B cell (primary cell): ENCODE results near the gene HEXD. TPM values are rescaled to one million over a fixed set of nuclear protein-coding genes. Genes with fewer than 3 reads are reported as not detected.

ENCODE experiments used
- ATAC-seq: fragments of 200-7000 bp; cut with Tn5 transposase; one replicate; pipeline ENCODE4 v1.10.0; 2021; ENCODE audit warnings: low read depth, mild to moderate bottlenecking, moderate number of reproducible peaks, moderate library complexity
- CTCF ChIA-PET: fragments of 350-600 bp; sonication (Branson Sonifier 250); formaldehyde crosslinking; loops from one replicate; lab custom pipeline; 2021; ENCODE audit warnings: antibody characterized with exemption, inconsistent platforms; lab: Charles Lee
- POLR2A ChIA-PET: fragments of 350-600 bp; sonication (Branson Sonifier 250); formaldehyde crosslinking; loops from one replicate; lab custom pipeline; 2021; ENCODE audit warnings: antibody characterized with exemption; lab: Charles Lee
- DNase-seq: peaks from one replicate; pipeline ENCODE4 v3.0.0; 2013
- H2AFZ ChIP-seq: 2 replicates; pipeline ENCODE4 v1.6.1; 2012; ENCODE audit warnings: mild to moderate bottlenecking, low read depth, low read length; ENCODE audit not compliant: insufficient read depth, poor library complexity, severe bottlenecking
- H3K27ac ChIP-seq, 2 donors: 1 replicate in 1 of 2; 2 replicates in 1 of 2; pipeline ENCODE4 v1.5.1; 2012 to 2013; ENCODE audit warnings: low read length in 2 of 2, mild to moderate bottlenecking in 2 of 2, moderate library complexity in 1 of 2
- H3K27me3 ChIP-seq, 4 experiments: fragments of 200-600 bp in 1 of 4; sonication (generic) in 1 of 4; replicated peaks in 1 of 4; 1 replicate in 2 of 4; 2 replicates in 2 of 4; pipeline versions ENCODE4 v1.6.1 to v1.7.0; 2013 to 2016; ENCODE audit warnings: low read length in 3 of 4, mild to moderate bottlenecking in 2 of 4, mixed read lengths in 1 of 4, moderate library complexity in 1 of 4; ENCODE audit not compliant: insufficient read depth in 4 of 4, control insufficient read depth in 3 of 4; ENCODE audit errors: control extremely low read depth in 1 of 4
- H3K36me3 ChIP-seq, 2 experiments: replicated peaks in 1 of 2; 1 replicate in 1 of 2; 2 replicates in 1 of 2; pipeline versions ENCODE4 v1.6.1 to v1.7.1; 2013; ENCODE audit warnings: low read length in 1 of 2; ENCODE audit not compliant: insufficient read depth in 2 of 2, control insufficient read depth in 1 of 2; ENCODE audit errors: control extremely low read depth in 1 of 2, extremely low read depth in 1 of 2
- H3K4me1 ChIP-seq, 2 donors: fragments of 200-600 bp in 1 of 2; sonication (generic) in 1 of 2; 1 replicate in 1 of 2; 2 replicates in 1 of 2; pipeline versions ENCODE4 v1.5.1 to v1.6.1; 2013 to 2017; ENCODE audit warnings: low read length in 2 of 2; ENCODE audit not compliant: control insufficient read depth in 2 of 2, insufficient read depth in 2 of 2
- H3K4me2 ChIP-seq: replicated peaks from 2 replicates; pipeline ENCODE3; 2012; ENCODE audit warnings: mild to moderate bottlenecking, low read depth, low read length; ENCODE audit not compliant: poor library complexity, severe bottlenecking
- H3K4me3 ChIP-seq, 5 experiments: fragments of 200-600 bp in 1 of 5; sonication (generic) in 1 of 5; 1 replicate in 3 of 5; 2 replicates in 2 of 5; pipeline versions ENCODE4 v1.5.1 to v1.7.0; 2011 to 2016; ENCODE audit warnings: low read length in 4 of 5, mild to moderate bottlenecking in 4 of 5, low read depth in 2 of 5, control low read depth in 1 of 5, moderate library complexity in 1 of 5; ENCODE audit not compliant: insufficient read depth in 1 of 5; ENCODE audit errors: control extremely low read depth in 1 of 5, extremely low read depth in 1 of 5
- H3K79me2 ChIP-seq: fragments of 200-600 bp; sonication (generic); one replicate; pipeline ENCODE4 v1.6.0; 2016; ENCODE audit warnings: low read length; ENCODE audit not compliant: control insufficient read depth, insufficient read depth
- H3K9ac ChIP-seq: fragments of 200-600 bp; sonication (generic); 2 replicates; pipeline ENCODE4 v1.6.1; 2017; ENCODE audit warnings: mild to moderate bottlenecking, low read length, moderate library complexity
- H3K9me3 ChIP-seq, 3 donors: one replicate each; pipeline versions ENCODE4 v1.6.1 to v1.7.1; 2013; ENCODE audit warnings: low read length in 2 of 3; ENCODE audit not compliant: control insufficient read depth in 2 of 3, insufficient read depth in 1 of 3; ENCODE audit errors: control extremely low read depth in 1 of 3
- H4K20me1 ChIP-seq: 2 replicates; pipeline ENCODE4 v1.6.0; 2012; ENCODE audit warnings: mild to moderate bottlenecking, low read length; ENCODE audit not compliant: insufficient read depth, control insufficient read depth, poor library complexity, severe bottlenecking
- H3K27ac Mint-ChIP-seq: one replicate; pipeline ENCODE4 v1.8.0; 2021; ENCODE audit warnings: mixed read lengths
- H3K27me3 Mint-ChIP-seq: one replicate; pipeline ENCODE4 v1.8.0; 2021; ENCODE audit warnings: mixed read lengths
- H3K4me1 Mint-ChIP-seq: one replicate; pipeline ENCODE4 v1.8.0; 2021; ENCODE audit warnings: mixed read lengths
- H3K4me3 Mint-ChIP-seq: one replicate; pipeline ENCODE4 v1.8.0; 2021; ENCODE audit warnings: mixed read lengths
- H3K9me3 Mint-ChIP-seq: one replicate; pipeline ENCODE4 v1.8.0; 2022; ENCODE audit warnings: mixed read lengths; ENCODE audit not compliant: insufficient read depth
- CTCF ChIP-seq: fragments of 200-600 bp; IDR thresholded peaks from one replicate; pipeline ENCODE4 v1.8.0; 2022; ENCODE audit warnings: antibody characterized with exemption, mild to moderate bottlenecking
- EZH2 ChIP-seq: IDR thresholded peaks from 2 replicates; pipeline ENCODE4 v1.6.1; 2012; ENCODE audit warnings: borderline replicate concordance, low read depth, mild to moderate bottlenecking, moderate library complexity, low read length; ENCODE audit not compliant: insufficient read depth, poor library complexity, severe bottlenecking
- WGBS: methylation state at CpG from one replicate; pipeline ENCODE4 v1.1.5; 2013; ENCODE audit warnings: missing lambda C conversion rate; ENCODE audit not compliant: insufficient coverage; 5-methylcytosine and 5-hydroxymethylcytosine counted together
- intact Hi-C: fragments of 100-400 bp; cut with micrococcal nuclease; formaldehyde crosslinking; loops from one replicate; pipeline ENCODE4 v1.10.0; 2022
- polyA plus RNA-seq: library from polyadenylated mRNA; depleted of rRNA; stranded (reverse); fragments of >200 nt; gene quantifications from 2 replicates; pipeline ENCODE4 v1.2.3, GENCODE V29; 2012
- total RNA-seq, 2 donors: library from RNA; stranded (reverse); fragments of 120-200 nt in 1 of 2; gene quantifications; 1 replicate in 1 of 2; 2 replicates in 1 of 2; pipeline versions ENCODE4 v1.2.3 to v1.2.4, GENCODE V29; 2013 to 2022

The HEXD gene
- total and polyA plus RNA-seq, 2 donors (not counting 1 experiment from before 2014, with no cell fraction given), result 128 to 317 TPM

- H3K27me3 Mint-ChIP-seq, result no peaks in the 10 kb centered on the region
- TF ChIP-seq CTCF, result no peak
- no peak for TF ChIP-seq EZH2
- Histone ChIP-seq H2AFZ (no peak overlapping the region), H3K27ac (no peak overlapping the region), H3K79me2 (peaks cover 90% of the 10 kb centered on the region), H3K4me3 (no peak overlapping the region), H3K9me3 (no peaks in the 10 kb centered on the region), H3K4me1 (peaks cover 20 to 78% of the 10 kb centered on the region in 2 donors), H3K4me2 (no peak overlapping the region), H3K9ac (no peak overlapping the region), H3K36me3 (peaks cover 1 to 73% of the 10 kb centered on the region in 2 experiments), H4K20me1 (peaks cover 90% of the 10 kb centered on the region), H3K27me3 (no peaks in the 10 kb centered on the region)
- H3K4me1 Mint-ChIP-seq, result peaks cover 52% of the 10 kb centered on the region
- intact Hi-C loops, result no loop called here
- no peaks in the 10 kb centered on the region for H3K9me3 Mint-ChIP-seq
- H3K27ac Mint-ChIP-seq, result peak overlapping the region; percentile 37
- ChIA-PET POLR2A (interaction anchor here (0.5 kb wide), 1 partner anchor 201 kb away, joined by 3 read pairs; no protein-coding TSS in a partner anchor), CTCF (interaction anchor here (1.4 kb wide), 1 partner anchor 17 kb away, joined by 5 read pairs; no protein-coding TSS in a partner anchor)
- ATAC-seq (no peak), DNase-seq (no peak)
- H3K4me3 Mint-ChIP-seq, result no peak overlapping the region
- 95% methylated on average over 27 of the region's 28 CpGs for WGBS
Measured at GRCh38 chr17:82442643-82443464, 24.7 kb downstream of the HEXD start.
